Activated T-helper 1 cell treated with Interleukin-2 at 50 U/mL for 16 hours (primary cell): ENCODE results near the gene CSF1R.

Experiments
- DNase-seq: peaks from one replicate; pipeline ENCODE4 v3.0.0-alpha.2; 2020; ENCODE audit warnings: low read depth

The CSF1R gene

GRCh38 chr5:150120617-150121447 lies 34.5 kb upstream of the CSF1R start:
- DNase-seq: no peak

DNA sequence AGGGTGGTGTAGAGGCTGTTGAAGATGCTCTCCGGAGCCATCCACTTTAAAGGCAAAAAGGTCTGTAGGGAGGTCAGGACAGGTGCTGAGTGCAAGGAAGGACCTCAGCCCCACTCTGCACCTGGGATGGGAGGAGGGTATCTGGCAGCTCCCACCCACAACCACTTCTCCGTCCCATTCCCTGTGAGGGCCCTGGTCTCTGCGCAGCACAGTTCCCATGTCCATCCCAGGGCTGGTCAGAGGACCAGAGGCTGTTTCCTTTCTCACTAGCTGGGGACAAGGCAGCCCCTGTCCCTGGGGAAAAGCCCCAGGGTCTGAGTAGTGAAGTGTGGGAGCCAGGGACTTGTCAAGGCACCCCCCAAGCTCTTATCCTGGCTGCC lies 33.7 kb upstream of the CSF1R start:
- DNase-seq: no peak

DNA sequence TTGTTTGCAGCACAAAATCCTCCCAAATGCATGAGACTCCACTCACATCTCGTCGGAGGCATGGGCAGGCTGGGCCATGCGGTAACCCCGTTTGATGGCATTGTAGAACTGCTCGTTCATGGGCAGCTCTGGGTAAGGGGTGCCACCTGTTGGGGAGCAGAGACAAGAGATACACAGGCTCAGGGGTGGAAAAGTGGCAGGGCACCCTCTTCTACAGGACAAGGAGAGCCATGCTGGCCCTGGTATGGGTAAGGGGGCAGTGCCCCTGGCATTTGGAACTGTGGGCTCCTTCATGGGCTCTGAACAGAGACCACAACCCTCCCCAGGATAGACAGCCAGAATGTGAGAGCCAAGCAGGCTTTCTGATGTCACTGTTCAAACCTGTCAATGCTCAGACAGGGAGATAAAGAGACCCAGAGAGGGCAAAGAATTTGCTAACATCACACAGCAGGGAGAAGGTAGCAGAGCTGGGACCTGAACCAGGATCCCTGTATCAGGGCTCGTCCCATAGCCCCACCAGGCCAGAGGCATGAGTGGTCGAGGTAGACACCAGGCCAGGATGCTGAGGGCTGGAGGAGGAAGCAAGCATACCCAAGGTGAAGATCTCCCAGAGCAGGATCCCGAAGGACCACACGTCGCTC lies 33.2 kb upstream of the CSF1R start:
- no peak for DNase-seq

DNA sequence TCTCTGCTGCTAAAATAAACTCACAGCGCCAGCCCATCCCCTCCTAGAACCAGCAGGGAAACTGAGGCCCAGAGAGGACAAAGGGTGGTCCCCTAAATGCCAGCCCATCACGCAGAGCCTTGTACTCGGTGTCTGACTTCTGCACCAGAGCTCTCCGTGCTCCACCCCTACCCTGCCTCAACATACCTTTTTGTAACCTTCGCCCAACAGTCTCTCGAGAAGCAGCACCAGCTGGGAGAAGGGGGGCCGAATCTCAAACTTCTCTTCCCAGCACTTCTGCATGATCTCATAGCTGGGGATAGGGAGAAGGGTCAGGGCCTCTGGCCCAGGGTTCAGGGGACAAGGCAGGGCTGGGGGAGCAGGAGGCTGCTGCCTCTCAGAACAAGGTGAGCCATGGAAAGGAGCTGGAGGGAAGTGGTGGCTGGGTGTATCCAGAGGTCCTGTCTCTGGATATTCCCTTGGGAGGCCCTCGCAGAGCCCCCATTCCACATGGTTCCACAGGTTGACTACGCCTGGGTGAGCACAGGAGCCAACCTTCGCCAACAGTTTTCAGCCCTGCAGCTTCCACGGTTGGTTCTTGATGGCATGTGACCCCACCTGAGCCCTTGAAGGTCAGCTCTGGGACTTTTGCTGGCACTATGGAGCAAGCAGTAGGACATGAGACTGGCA lies 32.3 kb upstream of the CSF1R start:
- no peak for DNase-seq

DNA sequence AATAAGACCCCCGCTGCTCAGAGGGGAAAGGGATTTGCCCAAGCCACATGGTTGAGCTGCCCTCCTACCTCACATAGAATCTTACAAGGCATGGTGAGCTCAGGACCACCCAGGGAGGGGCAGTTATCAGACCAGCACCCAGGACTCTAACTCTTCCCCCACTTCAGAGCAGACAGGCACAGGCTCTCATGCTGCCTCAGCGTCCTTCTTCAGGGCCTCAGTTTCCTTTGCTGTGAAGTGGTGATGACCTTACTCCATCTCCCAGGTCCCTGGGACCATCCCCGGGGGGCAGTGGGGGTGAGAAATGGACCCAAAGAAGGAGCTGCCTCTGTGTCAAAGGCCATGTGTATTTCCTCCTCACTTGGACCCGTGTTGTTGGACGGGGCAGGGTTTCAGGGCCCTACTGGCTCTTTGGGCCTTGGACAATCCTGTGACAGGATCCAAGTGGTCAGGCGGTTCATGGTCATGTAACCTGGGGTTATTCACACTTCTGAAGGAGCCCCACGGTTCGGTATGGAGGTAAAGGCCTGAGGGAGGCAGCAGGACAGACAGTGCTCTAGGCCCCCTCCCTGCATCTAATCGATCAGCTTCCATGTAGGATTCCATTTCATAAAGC lies 31.7 kb upstream of the CSF1R start:
- no peak for DNase-seq

GRCh38 chr5:150116667-150117400 lies 30.5 kb upstream of the CSF1R start:
- no peak for DNase-seq

- DNase-seq: no peak
These were observed 28.5 kb upstream of the CSF1R start for GRCh38 chr5:150114773-150115408.

DNA sequence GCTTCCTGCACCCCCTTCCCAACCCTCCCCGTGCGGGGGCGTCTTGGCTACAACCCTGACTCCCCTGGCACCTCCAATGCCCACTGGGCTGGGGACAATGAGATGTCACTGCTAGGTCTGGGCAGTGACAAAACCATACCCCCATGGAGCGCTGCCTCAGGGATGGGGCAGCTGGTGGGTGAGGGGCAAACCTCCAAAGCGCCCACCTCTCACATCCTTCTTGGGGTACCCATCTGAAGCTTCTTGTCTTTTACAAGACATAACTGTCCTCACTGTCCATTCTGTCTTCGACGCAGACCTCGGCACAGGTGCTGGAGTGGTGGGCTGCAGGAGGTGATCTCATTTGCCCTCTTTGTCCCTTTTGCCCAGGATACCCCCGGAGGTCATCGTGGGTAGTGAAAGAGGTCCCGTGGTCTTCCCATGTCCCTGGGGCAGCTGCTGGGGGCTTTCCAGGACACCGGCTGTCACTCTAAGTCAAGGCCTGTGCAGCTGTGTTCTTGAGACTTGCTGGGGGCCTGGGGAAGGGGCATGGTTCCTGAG lies 27.8 kb upstream of the CSF1R start:
- no peak for DNase-seq

DNA sequence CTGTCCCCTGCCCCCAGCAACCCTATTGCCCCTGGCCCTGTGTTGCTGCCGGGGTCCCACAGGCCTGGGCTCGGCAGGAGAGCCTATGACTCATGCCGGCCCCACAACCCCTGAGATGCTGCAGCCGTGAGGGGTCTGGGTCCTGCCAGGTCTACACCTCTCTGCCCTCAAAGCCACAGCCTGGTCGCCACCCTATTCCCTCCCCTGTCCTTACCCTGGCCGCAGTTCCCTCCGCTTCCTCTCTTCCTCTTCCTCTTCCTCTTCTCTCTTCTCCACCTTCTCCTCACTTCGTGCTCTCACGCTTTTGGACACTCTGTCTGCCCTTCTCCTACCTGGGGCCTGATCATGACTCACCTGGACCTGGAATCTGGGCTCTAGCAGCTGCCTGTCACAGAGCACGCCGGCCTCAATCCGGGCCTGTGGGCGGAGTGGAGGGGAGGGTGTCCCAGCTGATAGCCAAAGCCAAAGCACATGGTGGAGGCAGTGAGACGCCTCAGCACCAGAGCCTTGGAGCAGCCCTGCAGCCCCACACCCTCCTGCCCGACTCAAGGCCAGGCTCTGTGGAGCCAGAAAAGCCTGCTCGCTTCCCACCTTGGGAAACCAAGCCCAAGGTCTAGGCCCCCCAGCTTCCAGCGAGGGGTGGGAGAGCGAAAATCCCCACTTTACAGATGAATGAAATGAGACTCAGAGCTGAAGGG lies 26.8 kb upstream of the CSF1R start:
- DNase-seq: no peak

GRCh38 chr5:150112201-150113046 lies 26.1 kb upstream of the CSF1R start:
- DNase-seq: no peak

GRCh38 chr5:150111122-150111521 lies 24.8 kb upstream of the CSF1R start:
- no peak for DNase-seq

DNA sequence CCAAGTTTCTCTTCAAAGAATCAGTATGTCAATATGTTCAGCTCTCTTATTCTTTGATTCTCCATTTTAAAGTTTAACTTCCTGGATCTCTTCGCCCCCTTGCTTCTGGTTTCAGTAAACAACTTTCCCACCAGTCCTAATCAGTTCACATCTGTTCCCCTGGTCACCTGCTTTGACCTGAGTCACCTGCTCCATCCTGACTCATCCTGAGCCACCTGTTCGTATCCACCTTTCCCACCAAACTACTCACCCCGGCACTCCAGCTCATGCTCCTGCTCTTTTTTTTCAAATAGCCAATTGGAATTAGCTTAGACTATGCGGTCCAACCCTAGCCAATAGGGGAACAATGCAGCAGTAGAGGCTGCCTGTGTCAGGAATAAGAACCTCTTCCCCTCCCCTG lies 23.6 kb upstream of the CSF1R start:
- no peak for DNase-seq

DNA sequence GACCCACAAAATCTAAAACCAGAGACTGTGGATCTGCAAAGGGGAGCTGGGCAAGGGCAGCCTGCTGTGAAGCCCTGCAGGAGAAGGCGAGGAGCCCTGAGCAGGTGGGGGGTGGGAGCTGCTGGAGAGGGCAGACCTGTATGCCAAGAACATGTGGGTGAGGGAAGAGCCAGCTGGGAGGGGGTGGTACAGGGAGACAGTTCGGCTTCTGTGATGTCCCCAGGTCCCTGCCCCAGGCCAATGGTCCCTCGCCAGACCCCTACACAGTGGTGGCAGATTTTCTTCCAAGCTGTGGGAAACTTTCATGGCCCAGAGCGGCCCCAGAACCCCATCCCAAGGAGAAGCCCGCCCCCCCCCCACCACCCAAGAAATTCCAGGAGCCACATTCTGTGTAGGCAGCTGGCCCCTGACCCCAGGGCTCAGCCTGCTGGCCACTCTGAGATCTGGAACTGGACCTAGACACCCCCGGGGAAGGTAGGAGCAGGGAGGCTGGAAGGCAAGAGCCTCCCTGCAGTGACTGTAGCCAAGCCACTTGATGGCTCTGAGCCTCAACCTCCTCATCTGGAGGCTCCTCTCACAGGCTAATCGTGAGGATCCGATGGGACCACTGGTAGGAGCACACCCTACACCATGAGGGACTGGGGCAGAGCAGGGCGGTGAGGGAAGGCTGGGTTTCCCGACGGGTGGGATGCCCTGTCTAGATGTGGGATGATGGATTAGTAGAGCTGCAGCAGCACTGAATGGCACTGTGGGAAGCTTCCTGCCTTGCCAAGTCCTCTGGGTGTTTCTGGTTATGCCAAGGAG lies 22.6 kb upstream of the CSF1R start:
- no peak for DNase-seq

- no peak for DNase-seq
These were observed 21.6 kb upstream of the CSF1R start for GRCh38 chr5:150107909-150108447.

- no peak for DNase-seq
These were observed 20.5 kb upstream of the CSF1R start for GRCh38 chr5:150106674-150107426.

GRCh38 chr5:150105928-150106615 lies 19.7 kb upstream of the CSF1R start:
- DNase-seq: no peak

- no peak for DNase-seq
These were observed 18.2 kb upstream of the CSF1R start for GRCh38 chr5:150104550-150104870.
